ENCODE results near the gene ADH7. TPM values are rescaled to one million over a fixed set of nuclear protein-coding genes. Genes with fewer than 3 reads are reported as not detected.

ADH7 gene
- total and polyA plus RNA-seq, 9 of the 15 experiments (the other 6 are each of a cell fraction or from before 2014, with no cell fraction given), result not detected

GRCh38 chr4:99430106-99430505 lies 5.0 kb downstream of the ADH7 start (continued):
- TF ChIP-seq NCOA1 (IDR thresholded peaks at IDR 0.05; ENCODE audit: low read depth), result no peak
- no peak for TF ChIP-seq MITF (IDR thresholded peaks at IDR 0.05)
- TF ChIP-seq BMI1 (IDR thresholded peaks at IDR 0.05; ENCODE audit: low read length), result no peak

GRCh38 chr4:99417125-99417524 lies 18.0 kb downstream of the ADH7 start:
- Histone ChIP-seq H3K27ac (ENCODE audit: extremely low read depth, low read depth, low read length) (no peak overlapping the region), H3K4me1 (replicated peaks in 1 of 2; ENCODE audit: control insufficient read depth in 2 of 2, insufficient read depth in 2 of 2, low read length in 2 of 2) (no peaks in the 10 kb centered on the region), H3K9ac (ENCODE audit: insufficient read depth in 1 of 2, low read depth in 2 of 2, low read length in 2 of 2) (no peak overlapping the region), H3K9me3 (replicated peaks; ENCODE audit: control insufficient read depth, insufficient read depth, low read depth, low read length) (no peaks in the 10 kb centered on the region), H3K9me1 (ENCODE audit: control insufficient read depth, insufficient read depth, low read length) (no peaks in the 10 kb centered on the region), H3K4me3 (no peak overlapping the region), H3K27me3 (ENCODE audit: control insufficient read depth in 2 of 2, insufficient read depth in 2 of 2, low read length in 2 of 2) (no peaks in the 10 kb centered on the region), H3K4me2 (ENCODE audit: insufficient read depth, low read length) (no peak overlapping the region), H3K36me3 (ENCODE audit: control insufficient read depth, insufficient read depth, low read length) (no peaks in the 10 kb centered on the region), H2AFZ (ENCODE audit: low read depth, low read length) (no peak overlapping the region), H4K20me1 (replicated peaks; ENCODE audit: control insufficient read depth, insufficient read depth, low read length) (no peaks in the 10 kb centered on the region), H3K79me2 (ENCODE audit: control insufficient read depth, insufficient read depth, low read length) (no peaks in the 10 kb centered on the region)
- FAIRE-seq, result no peak
- TF ChIP-seq ZNF140 (CRISPR knock-in tag; IDR thresholded peaks at IDR 0.05) (no peak), E2F5 (CRISPR knock-in tag; IDR thresholded peaks at IDR 0.05) (no peak), KLF16 (IDR thresholded peaks at IDR 0.05) (no peak), ZNF124 (CRISPR knock-in tag; IDR thresholded peaks at IDR 0.05) (no peak), ELF2 (CRISPR knock-in tag; IDR thresholded peaks at IDR 0.05) (no peak), ZNF12 (CRISPR knock-in tag; IDR thresholded peaks at IDR 0.05) (no peak), VEZF1 (CRISPR knock-in tag; IDR thresholded peaks at IDR 0.05) (no peak), ZNF584 (CRISPR knock-in tag; IDR thresholded peaks at IDR 0.05; ENCODE audit: low read depth) (no peak), CXXC5 (CRISPR knock-in tag; IDR thresholded peaks at IDR 0.05) (no peak), SAFB2 (IDR thresholded peaks at IDR 0.05; ENCODE audit: borderline replicate concordance, low read depth, low read length, severe bottlenecking) (no peak), FOS (IDR thresholded peaks at IDR 0.05; ENCODE audit: extremely low read depth, insufficient read length) (no peak), ZNF583 (CRISPR knock-in tag; IDR thresholded peaks at IDR 0.05) (no peak), FUS (optimal IDR thresholded peaks at IDR 0.05; ENCODE audit: low read depth, low read length) (no peak), SMAD4 (CRISPR knock-in tag; conservative IDR thresholded peaks at IDR 0.05) (no peak), ZFP36 (IDR thresholded peaks at IDR 0.05; ENCODE audit: low read depth, low read length, partially characterized antibody) (no peak), ZNF512 (tag; IDR thresholded peaks at IDR 0.05) (no peak)
- intact Hi-C loops (cut with micrococcal nuclease) (no loop called here), in situ Hi-C loops (cut with MboI) (loop anchor here (25.0 kb wide), 1 partner anchor 955 kb away; no protein-coding TSS in a partner anchor)
- WGBS (ENCODE audit: insufficient coverage, low coverage, missing lambda C conversion rate), result 0% methylated on average over 2 of the region's 2 CpGs
- no peak for DNase-seq (ENCODE audit: extremely low read depth in 1 of 4, low spot score in 3 of 4)
- ATAC-seq, result no peak
- BruUV-seq (replicated peaks), result no TSS peak
- POLR2A ChIA-PET, result no interaction called here
- CTCF ChIA-PET (ENCODE audit: low intra/inter-chr PET ratio), result interaction anchor here (0.6 kb wide), 1 partner anchor 1037 kb away, joined by 4 read pairs; no protein-coding TSS in a partner anchor
